HG03342 (cell line): ENCODE data around the gene PDCD2L.
"Not testable (repeated sequence)": the region's sequence is repeated elsewhere in the genome, so short reads cannot be mapped to it uniquely, and the experiment has no call there.

Source experiments
- ATAC-seq: cut with Tn5 transposase; IDR thresholded peaks from one replicate; pipeline ENCODE4 v1.9.1; 2021; ENCODE audit warnings: mild to moderate bottlenecking, moderate library complexity; ENCODE audit not compliant: unreplicated experiment

PDCD2L gene

DNA sequence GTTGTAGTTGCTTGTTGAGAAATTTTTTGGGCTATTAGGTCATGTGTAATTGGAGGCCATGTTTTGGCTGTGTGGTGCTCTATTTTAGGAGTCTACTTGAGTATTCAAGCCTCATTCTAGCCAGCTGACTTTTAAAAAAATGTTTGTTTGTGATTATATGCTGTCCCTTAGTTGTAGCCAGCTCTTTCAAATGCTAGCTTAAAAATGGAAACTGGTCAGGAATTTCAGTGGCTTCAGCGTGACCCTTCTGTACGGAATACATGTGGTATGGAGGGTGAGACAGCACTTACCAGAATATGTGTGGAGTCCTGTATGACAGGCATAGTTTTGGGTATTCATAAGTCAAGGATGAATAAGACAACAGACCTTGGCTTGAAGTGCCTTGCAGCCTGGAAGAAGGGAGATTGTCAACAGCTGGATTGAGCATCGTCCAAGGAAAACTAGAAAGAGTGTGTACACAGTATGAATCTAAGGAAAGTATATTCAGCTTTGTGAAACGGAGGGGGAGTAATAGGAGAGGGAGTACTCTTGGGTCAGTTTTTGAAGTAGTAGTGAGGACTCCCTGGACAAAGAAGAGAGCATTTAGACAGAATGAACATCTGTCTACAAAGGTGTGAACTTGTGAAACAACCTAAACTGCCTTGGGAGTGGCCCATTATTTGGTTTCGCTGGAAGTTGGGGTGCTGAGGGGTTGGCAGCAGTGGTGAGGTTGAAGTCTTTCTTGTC, 57.3 kb downstream of the PDCD2L start:
- ATAC-seq = no peak

DNA sequence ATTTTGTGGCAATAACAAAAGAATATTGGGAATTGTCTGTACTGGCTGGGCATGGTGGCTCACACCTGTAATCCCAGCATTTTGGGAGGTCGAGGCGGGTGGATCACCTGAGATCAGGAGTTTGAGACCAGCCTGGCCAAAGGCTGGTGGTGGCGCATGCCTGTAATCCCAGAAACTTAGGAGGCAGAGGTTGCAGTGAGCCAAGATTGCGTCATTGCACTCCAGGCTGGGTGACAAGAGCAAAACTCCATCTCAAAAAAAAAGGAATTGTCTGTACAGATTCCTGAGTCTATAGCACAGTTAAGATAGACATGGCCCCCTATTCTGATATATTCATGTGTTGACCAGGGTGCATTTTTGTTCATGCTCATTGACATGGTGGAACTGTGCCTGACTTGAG, 60.6 kb downstream of the PDCD2L start:
- not testable (repeated sequence) for ATAC-seq

DNA sequence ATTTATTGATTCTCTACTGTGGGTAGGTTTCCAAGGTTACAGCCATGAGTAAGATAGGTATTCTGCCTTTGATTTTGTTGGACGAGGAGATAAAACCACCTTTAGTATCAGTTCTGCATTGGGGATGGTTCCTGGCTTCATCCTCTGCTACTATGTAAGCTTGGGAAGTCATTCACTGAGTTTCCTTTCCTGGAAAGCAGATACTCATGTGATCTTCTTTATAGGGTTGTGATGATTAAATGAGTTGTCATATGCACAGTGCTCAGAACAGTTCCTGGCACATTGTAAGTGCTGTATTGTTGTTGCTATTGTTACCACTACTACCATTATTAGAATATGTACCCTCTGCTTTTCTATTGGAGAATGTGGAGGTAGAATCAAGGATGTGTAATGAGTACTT, 64.2 kb downstream of the PDCD2L start:
- ATAC-seq = no peak

DNA sequence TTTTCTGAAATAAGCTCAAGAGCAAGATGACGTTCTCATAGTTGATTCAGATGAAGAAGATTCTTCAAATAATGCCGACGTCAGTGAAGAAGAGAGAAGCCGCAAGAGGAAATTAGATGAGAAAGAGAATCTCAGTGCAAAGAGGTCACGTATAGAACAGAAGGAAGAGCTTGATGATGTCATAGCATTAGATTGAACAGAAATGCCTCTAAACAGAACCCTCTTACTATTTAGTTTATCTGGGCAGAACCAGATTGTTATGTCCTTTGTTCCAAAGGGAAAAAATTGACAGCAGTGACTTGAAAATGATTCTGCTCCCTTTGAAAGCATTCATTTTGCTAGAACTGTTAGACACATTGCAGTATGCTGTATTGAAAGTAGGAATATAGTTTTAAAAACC, 64.8 kb downstream of the PDCD2L start:
- ATAC-seq = not testable (repeated sequence)

DNA sequence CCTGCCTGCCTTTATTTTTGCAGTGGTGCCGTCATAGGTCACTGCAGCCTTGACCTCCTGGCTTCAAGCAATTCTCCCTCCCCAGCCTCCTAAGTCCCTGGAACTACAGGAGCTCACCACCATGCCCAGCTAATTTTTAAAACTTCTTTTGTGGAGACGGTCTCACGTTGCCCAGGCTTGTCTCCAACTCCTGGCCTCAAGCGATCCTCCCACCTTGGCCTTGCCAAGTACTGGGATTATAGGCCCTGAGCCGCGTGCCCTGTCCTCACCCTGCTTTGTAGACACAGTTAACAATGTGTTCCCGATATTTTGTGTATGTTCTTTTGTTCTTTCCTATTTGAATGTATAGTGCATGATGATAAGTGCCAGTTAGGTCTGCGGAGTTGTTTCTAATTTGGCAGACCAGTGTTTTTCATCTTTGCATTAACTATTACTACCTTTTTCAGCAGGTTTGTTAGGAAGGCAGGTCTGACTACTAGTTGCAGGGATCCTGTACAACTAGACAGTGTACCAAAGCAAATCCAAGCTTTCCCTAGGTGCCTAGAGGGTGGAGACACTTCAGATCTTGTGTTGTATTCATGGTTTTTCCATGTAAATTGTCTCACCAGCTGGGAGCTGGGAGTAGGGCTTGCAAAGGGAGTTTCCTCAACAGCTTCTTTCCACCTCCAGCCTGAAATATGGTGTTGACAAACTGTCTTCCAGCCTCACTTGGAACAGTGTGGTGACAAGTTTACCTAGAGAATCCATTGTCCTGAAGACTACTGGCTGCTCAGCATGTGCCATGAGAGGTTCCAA, 67.9 kb downstream of the PDCD2L start:
- no peak for ATAC-seq

DNA sequence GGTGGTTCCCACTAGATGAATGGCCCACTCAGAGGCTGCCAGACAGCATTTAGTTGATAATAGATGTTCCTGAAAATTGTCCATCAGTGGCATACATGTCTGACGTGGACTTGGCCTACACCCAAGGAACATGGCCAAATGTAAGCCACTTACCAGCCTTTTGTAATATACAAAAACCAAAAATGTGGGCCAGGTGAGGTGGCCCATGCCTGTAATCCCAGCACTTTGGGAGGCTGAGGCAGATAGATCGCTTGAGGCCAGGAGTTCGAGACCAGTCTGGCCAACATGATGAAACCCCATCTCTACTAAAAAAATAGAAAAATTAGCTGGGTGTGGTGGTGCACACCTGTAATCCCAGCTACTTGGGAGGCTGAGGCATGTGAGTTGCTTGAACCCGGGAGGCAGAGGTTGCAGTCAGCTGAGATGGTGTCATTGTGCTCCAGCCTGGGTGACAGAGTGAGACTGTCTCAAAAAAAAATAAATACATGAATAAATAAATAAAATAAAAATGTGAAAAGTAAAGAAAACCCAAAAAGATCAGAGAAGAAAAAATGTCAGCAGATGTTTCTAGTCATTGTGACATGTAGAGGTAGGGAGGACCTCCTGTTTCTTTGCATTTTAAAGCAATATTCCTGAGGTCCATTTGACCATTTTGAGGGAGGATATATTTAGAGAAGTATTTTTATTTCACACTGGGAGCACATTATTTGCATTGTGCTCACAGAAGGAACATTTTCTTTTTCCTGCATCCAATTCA, 70.2 kb downstream of the PDCD2L start:
- no peak for ATAC-seq

DNA sequence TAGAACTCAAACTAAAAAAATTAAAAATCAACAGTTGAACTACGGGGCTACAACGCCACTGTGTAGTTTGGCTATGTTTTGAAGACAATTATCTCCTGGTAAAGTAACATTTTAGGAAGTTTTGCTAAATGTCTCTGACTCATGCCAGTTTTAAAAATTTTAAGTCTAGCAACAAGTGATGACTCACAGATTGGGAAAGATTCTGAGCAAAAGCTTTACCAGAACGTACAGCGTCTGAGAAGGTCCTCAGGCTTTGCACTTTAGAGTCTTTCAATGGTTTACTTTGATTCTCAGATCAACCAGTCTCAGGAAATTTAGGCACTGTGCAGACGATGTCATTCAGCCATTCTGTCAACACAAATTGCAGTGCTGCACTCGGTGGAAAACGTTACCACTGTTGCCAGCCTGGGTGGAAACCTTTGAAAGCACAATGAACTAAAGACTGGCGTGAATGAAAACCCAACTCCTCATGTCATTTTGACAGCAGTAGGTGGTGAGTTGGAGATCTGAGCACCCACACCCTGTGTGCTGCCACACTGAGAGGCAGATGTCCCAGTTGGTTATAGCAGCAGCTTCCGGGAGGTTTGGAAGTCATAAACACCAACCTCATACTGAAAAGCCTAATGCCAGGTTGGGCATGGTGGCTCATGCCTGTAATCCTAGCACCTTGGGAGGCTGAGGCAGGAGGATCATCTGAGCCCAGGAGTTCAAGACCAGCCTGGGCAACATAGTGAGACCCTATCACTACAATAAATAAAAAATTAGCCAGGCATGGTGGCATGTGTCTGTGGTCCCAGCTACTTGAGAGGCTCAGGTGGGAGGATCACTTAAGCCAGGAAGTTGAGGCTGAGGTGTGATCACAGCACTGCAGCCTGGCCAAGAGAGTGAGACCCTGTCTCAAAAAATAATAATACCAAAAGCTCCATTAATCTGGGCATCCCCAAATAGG, 71.1 kb downstream of the PDCD2L start:
- no peak for ATAC-seq
